ENCODE data around the gene IER3.

DNA sequence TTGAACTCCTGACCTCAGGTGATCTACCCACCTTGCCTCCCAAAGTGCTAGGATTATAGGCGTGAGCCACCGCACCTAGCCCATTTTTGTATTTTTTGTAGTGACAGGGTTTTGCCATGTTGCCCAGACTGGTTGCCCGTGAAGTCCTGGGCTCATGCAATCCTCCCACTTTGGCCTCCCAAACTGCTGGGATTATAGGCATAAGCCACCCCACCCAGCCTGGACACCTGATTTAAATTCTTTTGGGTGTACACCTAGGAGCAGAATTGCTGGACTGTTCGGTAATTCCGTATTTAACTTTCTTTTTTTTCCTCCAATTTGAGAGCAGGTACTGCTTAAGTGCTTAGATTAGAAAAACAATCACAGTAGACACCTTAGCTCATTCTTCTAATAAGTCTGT, 47.9 kb downstream of the IER3 start:
- TF ChIP-seq NFIC (IDR thresholded peaks at IDR 0.05; ENCODE audit: low read length) = no peak
- no peak for TF ChIP-seq SOX6 (IDR thresholded peaks at IDR 0.05)
- TF ChIP-seq SOX6 (CRISPR knock-in tag; IDR thresholded peaks at IDR 0.05) = no peak
- no peak for TF ChIP-seq ZNF343 (CRISPR knock-in tag; IDR thresholded peaks at IDR 0.05)
- TF ChIP-seq, protein P1, sequence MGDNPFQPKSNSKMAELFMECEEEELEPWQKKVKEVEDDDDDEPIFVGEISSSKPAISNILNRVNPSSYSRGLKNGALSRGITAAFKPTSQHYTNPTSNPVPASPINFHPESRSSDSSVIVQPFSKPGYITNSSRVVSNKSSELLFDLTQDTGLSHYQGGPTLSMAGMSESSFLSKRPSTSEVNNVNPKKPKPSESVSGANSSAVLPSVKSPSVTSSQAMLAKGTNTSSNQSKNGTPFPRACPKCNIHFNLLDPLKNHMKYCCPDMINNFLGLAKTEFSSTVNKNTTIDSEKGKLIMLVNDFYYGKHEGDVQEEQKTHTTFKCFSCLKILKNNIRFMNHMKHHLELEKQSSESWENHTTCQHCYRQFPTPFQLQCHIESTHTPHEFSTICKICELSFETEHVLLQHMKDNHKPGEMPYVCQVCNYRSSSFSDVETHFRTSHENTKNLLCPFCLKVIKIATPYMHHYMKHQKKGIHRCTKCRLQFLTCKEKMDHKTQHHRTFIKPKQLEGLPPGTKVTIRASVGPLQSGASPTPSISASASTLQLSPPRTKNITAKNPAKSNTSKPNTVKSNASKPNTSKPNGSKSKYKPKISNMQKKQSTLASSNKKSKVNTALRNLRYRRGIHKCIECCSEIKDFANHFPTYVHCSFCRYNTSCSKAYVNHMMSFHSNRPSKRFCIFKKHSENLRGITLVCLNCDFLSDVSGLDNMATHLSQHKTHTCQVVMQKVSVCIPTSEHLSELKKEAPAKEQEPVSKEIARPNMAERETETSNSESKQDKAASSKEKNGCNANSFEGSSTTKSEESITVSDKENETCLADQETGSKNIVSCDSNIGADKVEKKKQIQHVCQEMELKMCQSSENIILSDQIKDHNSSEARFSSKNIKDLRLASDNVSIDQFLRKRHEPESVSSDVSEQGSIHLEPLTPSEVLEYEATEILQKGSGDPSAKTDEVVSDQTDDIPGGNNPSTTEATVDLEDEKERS (CRISPR knock-in tag; IDR thresholded peaks at IDR 0.05) = no peak
- no peak for TF ChIP-seq NPAS2 (CRISPR knock-in tag; IDR thresholded peaks at IDR 0.05; ENCODE audit: borderline replicate concordance)
- no peak for TF ChIP-seq MXI1 (IDR thresholded peaks at IDR 0.05; ENCODE audit: borderline replicate concordance, low read depth, low read length)
- TF ChIP-seq JUND (CRISPR knock-in tag; IDR thresholded peaks at IDR 0.05) = no peak
- TF ChIP-seq, protein P2, sequence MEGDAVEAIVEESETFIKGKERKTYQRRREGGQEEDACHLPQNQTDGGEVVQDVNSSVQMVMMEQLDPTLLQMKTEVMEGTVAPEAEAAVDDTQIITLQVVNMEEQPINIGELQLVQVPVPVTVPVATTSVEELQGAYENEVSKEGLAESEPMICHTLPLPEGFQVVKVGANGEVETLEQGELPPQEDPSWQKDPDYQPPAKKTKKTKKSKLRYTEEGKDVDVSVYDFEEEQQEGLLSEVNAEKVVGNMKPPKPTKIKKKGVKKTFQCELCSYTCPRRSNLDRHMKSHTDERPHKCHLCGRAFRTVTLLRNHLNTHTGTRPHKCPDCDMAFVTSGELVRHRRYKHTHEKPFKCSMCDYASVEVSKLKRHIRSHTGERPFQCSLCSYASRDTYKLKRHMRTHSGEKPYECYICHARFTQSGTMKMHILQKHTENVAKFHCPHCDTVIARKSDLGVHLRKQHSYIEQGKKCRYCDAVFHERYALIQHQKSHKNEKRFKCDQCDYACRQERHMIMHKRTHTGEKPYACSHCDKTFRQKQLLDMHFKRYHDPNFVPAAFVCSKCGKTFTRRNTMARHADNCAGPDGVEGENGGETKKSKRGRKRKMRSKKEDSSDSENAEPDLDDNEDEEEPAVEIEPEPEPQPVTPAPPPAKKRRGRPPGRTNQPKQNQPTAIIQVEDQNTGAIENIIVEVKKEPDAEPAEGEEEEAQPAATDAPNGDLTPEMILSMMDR (CRISPR knock-in tag; IDR thresholded peaks at IDR 0.05) = no peak
- no peak for TF ChIP-seq POLR2AphosphoS5 (IDR thresholded peaks at IDR 0.05; ENCODE audit: low read depth, low read length)
- no peak for TF ChIP-seq KDM5B (CRISPR knock-in tag; IDR thresholded peaks at IDR 0.05; ENCODE audit: borderline replicate concordance)
- TF ChIP-seq FIP1L1 (IDR thresholded peaks at IDR 0.05; ENCODE audit: borderline replicate concordance, insufficient read depth, low read depth, low read length) = no peak
- TF ChIP-seq ZFP37 (CRISPR knock-in tag; IDR thresholded peaks at IDR 0.05; ENCODE audit: borderline replicate concordance) = no peak
- no peak for TF ChIP-seq GTF3A (CRISPR knock-in tag; conservative IDR thresholded peaks at IDR 0.05)
- no peak for TF ChIP-seq ZNF256 (CRISPR knock-in tag; conservative IDR thresholded peaks at IDR 0.05)
